ENCODE results near the gene C16orf82. TPM values are rescaled to one million over a fixed set of nuclear protein-coding genes. Genes with fewer than 3 reads are reported as not detected.
A peak's percentile ranks its signal among the peaks of the same experiment; 100 is the strongest.

Gene C16orf82
- total RNA-seq: not detected
- long read RNA-seq: 0 reads

- peaks cover 12% of the 10 kb centered on the region for H3K27me3 ChIP-seq (ENCODE audit: low read depth)
- H3K4me3 ChIP-seq: no peak within 1 kb of the TSS
- intact Hi-C loops (cut with DNase I): no loop called here
- ATAC-seq (peak in 1 of 2 donors; percentile 22), DNase-seq (no peak)
- no peak for TF ChIP-seq CTCF (IDR thresholded peaks at IDR 0.05)
- no peaks in the 10 kb centered on the region for H3K36me3 ChIP-seq
- no peak within 1 kb of the TSS for H3K27ac ChIP-seq
- H3K9me3 ChIP-seq: no peaks in the 10 kb centered on the region
- no peaks in the 10 kb centered on the region for H3K4me1 ChIP-seq
Measured at GRCh38 chr16:27066668-27067537, at the start of gene C16orf82. Gene C16orf82 (plus strand): TSS chr16:27066927.

GRCh38 chr16:27020031-27020430 is 46.7 kb upstream of the C16orf82 start:
- TF ChIP-seq CTCF (IDR thresholded peaks at IDR 0.05): no peak
- no peaks in the 10 kb centered on the region for H3K4me1 ChIP-seq
- H3K9me3 ChIP-seq: no peaks in the 10 kb centered on the region
- intact Hi-C loops (cut with DNase I): no loop called here
- H3K4me3 ChIP-seq: no peak overlapping the region
- ATAC-seq (no peak), DNase-seq (no peak)
- no peaks in the 10 kb centered on the region for H3K27me3 ChIP-seq (ENCODE audit: low read depth)
- H3K27ac ChIP-seq: no peak overlapping the region
- H3K36me3 ChIP-seq: no peaks in the 10 kb centered on the region

- no peaks in the 10 kb centered on the region for H3K4me1 ChIP-seq
- no peaks in the 10 kb centered on the region for H3K36me3 ChIP-seq
- ATAC-seq: no peak
- H3K9me3 ChIP-seq: no peaks in the 10 kb centered on the region
- no peak overlapping the region for H3K4me3 ChIP-seq
- H3K27me3 ChIP-seq (ENCODE audit: low read depth): no peaks in the 10 kb centered on the region
- no peak overlapping the region for H3K27ac ChIP-seq
- TF ChIP-seq CTCF (IDR thresholded peaks at IDR 0.05): no peak
- DNase-seq: no peak
- intact Hi-C loops (cut with DNase I): no loop called here
Measured at GRCh38 chr16:27024010-27024409, 42.7 kb upstream of the C16orf82 start.

GRCh38 chr16:27025581-27025980 is 41.1 kb upstream of the C16orf82 start:
- no peak overlapping the region for H3K4me3 ChIP-seq
- no peaks in the 10 kb centered on the region for H3K36me3 ChIP-seq
- ATAC-seq (no peak), DNase-seq (no peak)
- intact Hi-C loops (cut with DNase I): no loop called here
- H3K27ac ChIP-seq: no peak overlapping the region
- TF ChIP-seq CTCF (IDR thresholded peaks at IDR 0.05): no peak
- H3K9me3 ChIP-seq: no peaks in the 10 kb centered on the region
- H3K27me3 ChIP-seq (ENCODE audit: low read depth): no peaks in the 10 kb centered on the region
- no peaks in the 10 kb centered on the region for H3K4me1 ChIP-seq

- intact Hi-C loops (cut with DNase I): no loop called here
- no peak overlapping the region for H3K4me3 ChIP-seq
- ATAC-seq (no peak), DNase-seq (no peak)
- no peaks in the 10 kb centered on the region for H3K36me3 ChIP-seq
- no peaks in the 10 kb centered on the region for H3K4me1 ChIP-seq
- H3K9me3 ChIP-seq: no peaks in the 10 kb centered on the region
- H3K27ac ChIP-seq: no peak overlapping the region
- no peaks in the 10 kb centered on the region for H3K27me3 ChIP-seq (ENCODE audit: low read depth)
- TF ChIP-seq CTCF (IDR thresholded peaks at IDR 0.05): no peak
Measured at GRCh38 chr16:27027971-27028370, 38.8 kb upstream of the C16orf82 start.

Data from lower lobe of right lung (tissue), 2 donors.